H1 (cell line): ENCODE measurements around the gene HOXD10. TPM values are rescaled to one million over a fixed set of nuclear protein-coding genes. Genes with fewer than 3 reads are reported as not detected.

ENCODE experiments used
- CHD7 ChIP-seq: fragments of 300-600 bp; sonication (generic); IDR thresholded peaks from 2 replicates; pipeline ENCODE4 v1.7.1; 2012; ENCODE audit warnings: low read length, moderate library complexity, mild to moderate bottlenecking, inconsistent platforms; ENCODE audit not compliant: insufficient replicate concordance
- FOSL1 ChIP-seq: IDR thresholded peaks from 2 replicates; pipeline ENCODE4 v1.6.1; 2011; ENCODE audit warnings: mild to moderate bottlenecking, low read depth, low read length, moderate library complexity; ENCODE audit not compliant: insufficient read depth
- HDAC2 ChIP-seq, 2 experiments: fragments of 300-600 bp in 1 of 2; sonication (generic) in 1 of 2; IDR thresholded peaks; 2 replicates each; pipeline ENCODE4 v1.6.1; 2011 to 2012; ENCODE audit warnings: low read depth in 2 of 2, low read length in 2 of 2, mild to moderate bottlenecking in 2 of 2, moderate library complexity in 2 of 2, borderline replicate concordance in 1 of 2, inconsistent platforms in 1 of 2
- NANOG ChIP-seq: IDR thresholded peaks from 2 replicates; pipeline ENCODE4 v1.6.1; 2011; ENCODE audit warnings: low read length, low read depth, mild to moderate bottlenecking, inconsistent platforms; ENCODE audit not compliant: insufficient read depth, poor library complexity, severe bottlenecking
- RAD21 ChIP-seq, 2 experiments: IDR thresholded peaks in 1 of 2; conservative IDR thresholded peaks in 1 of 2; 2 replicates each; pipeline ENCODE4 v1.6.1; 2011; ENCODE audit warnings: low read depth in 2 of 2, low read length in 2 of 2, improper control_type of control experiment in 1 of 2, inconsistent platforms in 1 of 2, mild to moderate bottlenecking in 1 of 2, moderate library complexity in 1 of 2
- SAP30 ChIP-seq: fragments of 300-600 bp; sonication (generic); IDR thresholded peaks from 2 replicates; pipeline ENCODE4 v1.7.1; 2012; ENCODE audit warnings: low read length, moderate library complexity, mild to moderate bottlenecking, inconsistent platforms; ENCODE audit not compliant: insufficient read depth, insufficient replicate concordance
- SIN3A ChIP-seq, 2 experiments: IDR thresholded peaks in 1 of 2; conservative IDR thresholded peaks in 1 of 2; 2 replicates each; pipeline ENCODE4 v1.6.1; 2011 to 2012; ENCODE audit warnings: low read length in 2 of 2, improper control_type of control experiment in 1 of 2, low read depth in 1 of 2, mild to moderate bottlenecking in 1 of 2
- TBP ChIP-seq: IDR thresholded peaks from 2 replicates; pipeline ENCODE4 v1.6.1; 2011; ENCODE audit warnings: low read depth, low read length, improper control_type of control experiment
- YY1 ChIP-seq: IDR thresholded peaks from 2 replicates; pipeline ENCODE4 v1.6.1; 2011; ENCODE audit warnings: low read depth, mild to moderate bottlenecking, low read length
- polyA plus RNA-seq, 7 experiments: library from polyadenylated mRNA; depleted of rRNA in 3 of 7; stranded (reverse) in 5 of 7; unstranded in 2 of 7; fragments of >200 nt in 5 of 7; fragments of 200-250 nt in 2 of 7; gene quantifications; 1 replicate in 5 of 7; 2 replicates in 1 of 7; 4 replicates in 1 of 7; pipeline versions ENCODE4 v1.2.1 to v1.2.3, GENCODE V29; 2011 to 2013; ENCODE audit warnings: missing spikeins in 2 of 7, mixed read lengths in 2 of 7
- total RNA-seq: library from RNA; stranded (reverse); fragmentation: NEBNext Ultra II Directional; extraction: Animal tissue kit (Norgen Biotek cat#: 25700); gene quantifications from 2 replicates; pipeline ENCODE4 v1.2.1, GENCODE V29; 2021

Gene HOXD10
- total and polyA plus RNA-seq, 2 of the 8 experiments (the other 6 are each of a cell fraction or from before 2014, with no cell fraction given): not detected

GRCh38 chr2:176085120-176085788, 31.3 kb upstream of the HOXD10 start (continued):
- TF ChIP-seq CHD7 (no peak), NANOG (no peak), SIN3A (conservative IDR thresholded peaks at IDR 0.05 in 1 of 2, IDR thresholded peaks at IDR 0.05 in 1 of 2; ENCODE audit: low read depth in 1 of 2, low read length in 2 of 2) (no peak), SAP30 (no peak), YY1 (no peak), FOSL1 (no peak), TBP (no peak), HDAC2 (IDR thresholded peaks at IDR 0.05; ENCODE audit: borderline replicate concordance in 1 of 2, low read depth in 2 of 2, low read length in 2 of 2) (no peak), RAD21 (IDR thresholded peaks at IDR 0.05 in 1 of 2, conservative IDR thresholded peaks at IDR 0.05 in 1 of 2; ENCODE audit: low read depth in 2 of 2, low read length in 2 of 2) (no peak)
